ENCODE data around the gene OLA1.

OLA1 gene

DNA sequence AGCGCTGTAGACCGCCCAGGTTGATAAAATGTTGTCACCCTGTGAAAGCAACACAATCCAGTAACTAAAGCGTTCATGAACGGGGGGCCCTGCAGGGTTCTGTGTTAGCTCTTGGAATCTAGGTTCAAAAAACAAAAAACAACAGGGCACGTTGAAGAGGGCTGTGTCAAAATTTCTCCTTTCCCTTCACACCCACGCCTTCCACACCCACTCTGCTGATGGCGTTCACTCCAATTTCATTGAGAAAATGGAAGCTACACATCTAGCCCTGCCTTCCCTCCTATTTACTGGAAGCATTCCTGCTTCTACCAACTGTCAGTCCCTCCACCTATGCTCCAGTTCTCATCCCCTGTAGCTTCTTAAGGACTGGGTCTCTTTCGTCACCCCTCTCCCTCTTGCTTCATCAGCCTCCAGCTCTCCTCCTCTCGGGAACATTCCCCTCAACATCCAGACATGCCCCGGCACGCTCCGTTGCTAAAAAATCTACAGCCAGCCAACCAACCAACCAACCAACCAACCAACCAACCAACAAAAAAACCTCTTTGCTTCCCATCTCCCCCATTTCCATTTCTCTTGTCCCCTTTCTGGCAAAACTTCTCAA, 184.7 kb downstream of the OLA1 start:
- no peak overlapping the region for H3K27ac Mint-ChIP-seq
- no peak for ATAC-seq
- H3K4me3 Mint-ChIP-seq, result no peak overlapping the region
- H3K27me3 Mint-ChIP-seq, result peaks cover 15% of the 10 kb centered on the region
- H3K36me3 Mint-ChIP-seq (ENCODE audit: low read depth), result no peaks in the 10 kb centered on the region
- H3K4me1 Mint-ChIP-seq, result no peaks in the 10 kb centered on the region
- H3K9me3 Mint-ChIP-seq, result peaks cover 12% of the 10 kb centered on the region
- no peak for DNase-seq

DNA sequence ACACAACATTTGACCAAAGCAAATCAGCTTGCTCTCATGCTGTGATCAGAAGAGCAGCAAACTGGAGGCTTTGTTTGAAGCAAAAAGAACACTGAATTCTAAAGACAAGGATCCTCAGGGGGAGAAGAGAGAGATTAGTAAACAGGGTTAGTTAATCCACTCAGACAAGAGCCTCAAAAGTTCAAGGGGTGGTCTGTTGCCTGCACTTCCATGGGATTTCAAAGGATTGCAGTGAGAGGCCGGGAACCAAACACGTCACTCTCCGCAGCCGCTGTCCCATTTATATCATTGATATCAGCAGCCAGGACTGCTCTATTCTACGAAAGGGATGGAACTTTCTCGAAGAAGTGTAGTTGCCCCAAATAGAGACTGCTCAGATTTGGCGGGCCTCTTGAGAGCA, 185.4 kb downstream of the OLA1 start:
- Mint-ChIP-seq H3K27me3 (peaks cover 18% of the 10 kb centered on the region), H3K27ac (no peak overlapping the region), H3K4me3 (no peak overlapping the region), H3K36me3 (ENCODE audit: low read depth) (no peaks in the 10 kb centered on the region), H3K9me3 (peaks cover 16% of the 10 kb centered on the region), H3K4me1 (no peaks in the 10 kb centered on the region)
- no peak for ATAC-seq
- no peak for DNase-seq

- Mint-ChIP-seq H3K27ac (no peak overlapping the region), H3K9me3 (peaks cover 16% of the 10 kb centered on the region), H3K4me3 (no peak overlapping the region), H3K4me1 (no peaks in the 10 kb centered on the region), H3K36me3 (ENCODE audit: low read depth) (no peaks in the 10 kb centered on the region), H3K27me3 (peaks cover 11% of the 10 kb centered on the region)
- DNase-seq (no peak), ATAC-seq (no peak)
These were observed 188.5 kb downstream of the OLA1 start for GRCh38 chr2:174059884-174060244.

- Mint-ChIP-seq H3K4me1 (no peaks in the 10 kb centered on the region), H3K4me3 (no peak overlapping the region), H3K36me3 (ENCODE audit: low read depth) (no peaks in the 10 kb centered on the region), H3K27me3 (peaks cover 11% of the 10 kb centered on the region), H3K9me3 (peaks cover 16% of the 10 kb centered on the region), H3K27ac (no peak overlapping the region)
- ATAC-seq, result no peak
- DNase-seq, result no peak
These were observed 189.0 kb downstream of the OLA1 start for GRCh38 chr2:174059178-174059883.

DNA sequence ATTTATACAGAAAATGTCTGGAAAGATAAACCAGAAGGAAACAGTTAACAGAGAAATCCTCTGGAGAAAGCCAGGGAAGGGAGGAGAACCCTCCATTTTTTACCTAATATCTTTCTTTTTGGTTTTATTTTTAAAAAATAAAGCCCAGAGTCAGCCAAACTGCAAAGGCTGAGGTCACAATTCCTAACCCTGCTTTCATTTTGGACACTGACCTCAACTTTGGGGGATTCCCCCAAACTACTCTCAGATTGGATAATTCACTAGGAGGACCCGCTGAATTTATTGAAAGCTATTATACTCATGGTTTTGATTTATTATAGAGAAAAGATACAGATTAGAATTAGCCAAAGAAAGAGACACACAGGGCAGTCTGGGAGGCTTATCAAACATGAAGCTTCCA, 189.9 kb downstream of the OLA1 start:
- no peak for DNase-seq
- ATAC-seq, result no peak
- H3K9me3 Mint-ChIP-seq, result peaks cover 16% of the 10 kb centered on the region
- peaks cover 8% of the 10 kb centered on the region for H3K27me3 Mint-ChIP-seq
- H3K36me3 Mint-ChIP-seq (ENCODE audit: low read depth), result no peaks in the 10 kb centered on the region
- no peaks in the 10 kb centered on the region for H3K4me1 Mint-ChIP-seq
- no peak overlapping the region for H3K4me3 Mint-ChIP-seq
- no peak overlapping the region for H3K27ac Mint-ChIP-seq

- H3K4me3 Mint-ChIP-seq, result no peak overlapping the region
- no peak overlapping the region for H3K27ac Mint-ChIP-seq
- ATAC-seq (no peak), DNase-seq (no peak)
- H3K9me3 Mint-ChIP-seq, result peaks cover 16% of the 10 kb centered on the region
- no peaks in the 10 kb centered on the region for H3K4me1 Mint-ChIP-seq
- peaks cover 8% of the 10 kb centered on the region for H3K27me3 Mint-ChIP-seq
- no peaks in the 10 kb centered on the region for H3K36me3 Mint-ChIP-seq (ENCODE audit: low read depth)
These were observed 190.3 kb downstream of the OLA1 start for GRCh38 chr2:174058026-174058425.

DNA sequence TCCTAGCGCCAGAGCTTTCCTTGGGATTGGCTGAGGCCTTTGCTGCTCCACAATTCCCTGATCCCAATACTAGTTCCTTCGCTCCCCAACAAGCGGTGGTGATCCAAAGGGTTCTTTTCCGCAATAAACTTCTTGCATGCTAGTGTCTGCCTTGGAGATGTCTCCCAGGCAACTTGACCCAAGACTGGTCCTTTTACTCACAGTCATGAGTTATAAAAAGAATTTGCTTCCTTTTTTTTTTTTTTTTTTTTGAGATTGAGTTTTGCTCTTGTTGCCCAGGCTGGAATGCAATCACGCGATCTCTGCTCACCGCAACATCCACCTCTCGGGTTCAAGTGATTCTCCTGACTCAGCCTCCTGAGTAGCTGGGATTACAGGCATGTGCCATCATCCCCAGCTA, 193.4 kb downstream of the OLA1 start:
- ATAC-seq (no peak), DNase-seq (no peak)
- Mint-ChIP-seq H3K27ac (no peak overlapping the region), H3K4me3 (no peak overlapping the region), H3K4me1 (no peaks in the 10 kb centered on the region), H3K27me3 (peaks cover 12% of the 10 kb centered on the region), H3K36me3 (ENCODE audit: low read depth) (no peaks in the 10 kb centered on the region), H3K9me3 (peaks cover 16% of the 10 kb centered on the region)

DNA sequence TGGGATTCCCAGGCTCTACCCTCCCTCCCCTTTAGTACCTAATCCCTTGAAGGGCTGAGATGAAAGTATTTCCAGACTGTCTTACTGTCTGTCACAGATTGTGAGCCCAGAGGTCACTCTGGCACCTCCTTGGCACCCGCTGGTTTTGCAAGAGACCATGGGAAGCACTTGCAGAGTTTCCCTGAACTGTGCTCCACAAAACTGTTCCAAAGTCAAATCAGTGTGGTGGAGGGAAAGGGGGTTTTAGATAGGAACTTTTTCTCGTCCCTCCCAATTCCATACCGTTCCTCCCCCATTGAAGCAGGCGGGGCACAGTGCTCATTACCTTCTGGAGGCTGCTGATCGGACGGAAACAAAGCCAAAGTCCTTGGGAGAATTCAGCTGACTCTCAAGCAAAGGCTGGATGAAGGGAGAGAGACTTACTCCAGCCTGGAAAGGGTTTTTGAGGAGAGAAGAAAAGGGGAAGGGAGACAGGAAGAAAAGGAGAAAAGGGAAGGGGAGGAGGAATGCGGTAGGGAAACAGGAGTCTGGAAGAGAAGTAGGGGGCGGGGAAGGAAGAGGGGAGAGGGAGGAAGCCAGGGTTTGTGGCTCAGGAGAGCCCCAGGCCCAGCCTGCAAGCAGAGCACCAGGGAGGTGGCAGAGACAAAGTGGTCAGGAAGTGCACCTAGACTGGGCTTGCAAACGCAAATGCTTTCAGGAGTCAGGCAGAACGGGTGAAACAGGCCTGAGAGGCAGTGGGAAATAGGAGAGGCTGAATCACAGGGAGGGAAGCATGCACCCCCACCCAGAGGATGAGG, 194.8 kb downstream of the OLA1 start:
- ATAC-seq, result no peak
- H3K36me3 Mint-ChIP-seq (ENCODE audit: low read depth), result no peaks in the 10 kb centered on the region
- peaks cover 3% of the 10 kb centered on the region for H3K9me3 Mint-ChIP-seq
- no peak overlapping the region for H3K27ac Mint-ChIP-seq
- peaks cover 7% of the 10 kb centered on the region for H3K27me3 Mint-ChIP-seq
- DNase-seq, result no peak
- H3K4me1 Mint-ChIP-seq, result no peaks in the 10 kb centered on the region
- no peak overlapping the region for H3K4me3 Mint-ChIP-seq

DNA sequence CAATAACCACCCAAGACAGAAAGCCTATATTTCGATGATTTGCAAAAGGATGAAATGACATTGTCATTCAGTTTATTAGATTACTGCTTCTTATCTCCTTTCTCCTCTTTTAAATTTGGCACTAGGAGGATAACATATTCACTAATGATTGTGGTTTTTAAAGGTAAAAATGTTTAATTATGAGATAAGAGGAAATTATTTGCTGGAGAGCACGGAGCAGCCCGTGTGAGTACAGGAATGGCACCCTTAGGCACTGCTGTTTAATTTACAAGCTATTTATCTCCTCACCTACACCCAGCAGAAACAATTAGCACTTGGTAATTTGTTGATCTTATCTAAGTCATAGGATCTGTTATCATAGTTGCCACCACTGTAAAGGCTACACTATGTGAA, 195.8 kb downstream of the OLA1 start:
- Mint-ChIP-seq H3K27ac (no peak overlapping the region), H3K4me1 (no peaks in the 10 kb centered on the region), H3K36me3 (ENCODE audit: low read depth) (no peaks in the 10 kb centered on the region), H3K9me3 (no peaks in the 10 kb centered on the region), H3K4me3 (no peak overlapping the region), H3K27me3 (peaks cover 4% of the 10 kb centered on the region)
- DNase-seq, result no peak
- no peak for ATAC-seq

- no peak for ATAC-seq
These were observed 196.4 kb downstream of the OLA1 start for GRCh38 chr2:174051741-174052583.

GRCh38 chr2:174051068-174051467, 197.3 kb downstream of the OLA1 start:
- H3K4me3 Mint-ChIP-seq, result no peak overlapping the region
- H3K4me1 Mint-ChIP-seq, result no peaks in the 10 kb centered on the region
- ATAC-seq (no peak), DNase-seq (no peak)
- H3K27me3 Mint-ChIP-seq, result peaks cover 4% of the 10 kb centered on the region
- no peaks in the 10 kb centered on the region for H3K9me3 Mint-ChIP-seq
- H3K27ac Mint-ChIP-seq, result no peak overlapping the region
- H3K36me3 Mint-ChIP-seq (ENCODE audit: low read depth), result no peaks in the 10 kb centered on the region

More at GRCh38 chr2:174051741-174052583, 196.4 kb downstream of the OLA1 start:
- H3K36me3 Mint-ChIP-seq (ENCODE audit: low read depth), result no peaks in the 10 kb centered on the region
- H3K9me3 Mint-ChIP-seq, result no peaks in the 10 kb centered on the region
- no peak for DNase-seq
- peaks cover 4% of the 10 kb centered on the region for H3K27me3 Mint-ChIP-seq
- no peak overlapping the region for H3K4me3 Mint-ChIP-seq
- H3K27ac Mint-ChIP-seq, result no peak overlapping the region
- no peaks in the 10 kb centered on the region for H3K4me1 Mint-ChIP-seq

DNA sequence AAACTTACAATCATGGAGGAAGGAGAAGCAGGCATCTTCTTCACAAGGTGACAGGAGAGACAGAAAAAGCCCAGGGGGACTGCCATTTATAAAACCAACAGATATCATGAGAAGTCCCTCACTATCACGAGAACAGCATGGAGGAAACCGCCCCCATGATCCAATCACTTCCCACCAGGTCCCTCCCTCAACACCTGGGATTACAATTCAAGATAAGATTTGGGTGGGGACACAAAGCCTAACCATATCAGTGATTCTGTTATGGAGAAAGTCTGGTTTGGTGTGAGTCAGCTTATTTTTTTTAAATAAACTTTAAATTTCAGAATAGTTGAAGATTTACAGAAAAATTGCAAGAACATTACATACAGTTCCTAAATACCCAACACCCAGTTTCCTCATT, 198.4 kb downstream of the OLA1 start:
- Mint-ChIP-seq H3K4me3 (no peak overlapping the region), H3K27ac (no peak overlapping the region), H3K36me3 (ENCODE audit: low read depth) (no peaks in the 10 kb centered on the region), H3K9me3 (peaks cover 3% of the 10 kb centered on the region), H3K27me3 (peaks cover 4% of the 10 kb centered on the region), H3K4me1 (peaks cover 3% of the 10 kb centered on the region)
- ATAC-seq (no peak), DNase-seq (no peak)

- Mint-ChIP-seq H3K4me1 (peaks cover 5% of the 10 kb centered on the region), H3K9me3 (peaks cover 4% of the 10 kb centered on the region), H3K27me3 (peaks cover 4% of the 10 kb centered on the region), H3K27ac (no peak overlapping the region), H3K36me3 (ENCODE audit: low read depth) (no peaks in the 10 kb centered on the region), H3K4me3 (no peak overlapping the region)
- DNase-seq, result no peak
- ATAC-seq, result no peak
These were observed 200.1 kb downstream of the OLA1 start for GRCh38 chr2:174048243-174048642.

DNA sequence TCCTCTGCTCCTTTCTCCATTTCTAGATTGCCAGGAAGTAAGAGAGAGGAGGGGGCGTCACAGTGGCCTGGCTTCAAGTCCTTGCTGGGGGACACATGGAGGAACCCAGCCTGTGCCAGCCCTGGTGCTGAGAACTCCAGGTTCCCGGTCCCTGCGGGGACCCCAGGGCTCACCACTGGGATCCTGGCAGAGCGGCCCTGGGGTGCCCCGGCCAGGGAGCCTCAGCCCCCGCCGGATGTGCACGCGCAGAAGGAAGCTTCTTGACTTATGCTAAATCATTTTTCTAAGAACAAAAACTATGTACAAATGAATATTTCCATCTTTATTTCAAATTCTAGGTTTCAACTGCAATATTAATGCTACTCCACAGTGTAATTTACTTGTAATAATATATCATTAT, 200.6 kb downstream of the OLA1 start:
- ATAC-seq (no peak), DNase-seq (no peak)
- Mint-ChIP-seq H3K36me3 (ENCODE audit: low read depth) (no peaks in the 10 kb centered on the region), H3K27ac (no peak overlapping the region), H3K27me3 (peaks cover 4% of the 10 kb centered on the region), H3K4me1 (peaks cover 5% of the 10 kb centered on the region), H3K4me3 (no peak overlapping the region), H3K9me3 (peaks cover 4% of the 10 kb centered on the region)

All from activated naive CD8-positive, alpha-beta T cell treated with anti-CD3 and anti-CD28 coated beads, Interleukin-2, amount 50 U/mL, for 24 hours (primary cell).